IPS-15b (cell line): Measurements from ENCODE around the gene ORAI1.
"Not testable (repeated sequence)": the region's sequence is repeated elsewhere in the genome, so short reads cannot be mapped to it uniquely, and the experiment has no call there.

Experiments
- H3K27me3 ChIP-seq: one replicate; pipeline ENCODE4 v1.6.1; 2013; ENCODE audit warnings: low read length; ENCODE audit not compliant: control insufficient read depth, insufficient read depth
- H3K36me3 ChIP-seq: one replicate; pipeline ENCODE4 v1.6.1; 2013; ENCODE audit warnings: low read length; ENCODE audit not compliant: control insufficient read depth, insufficient read depth
- H3K4me1 ChIP-seq: one replicate; pipeline ENCODE4 v1.6.1; 2013; ENCODE audit warnings: mild to moderate bottlenecking, low read length; ENCODE audit not compliant: control insufficient read depth, insufficient read depth
- H3K4me3 ChIP-seq: one replicate; pipeline ENCODE4 v1.5.1; 2013; ENCODE audit warnings: low read depth, low read length
- H3K9ac ChIP-seq: one replicate; pipeline ENCODE4 v1.6.1; 2013; ENCODE audit warnings: low read depth, mild to moderate bottlenecking, low read length
- H3K9me3 ChIP-seq: one replicate; pipeline ENCODE4 v1.6.1; 2013; ENCODE audit warnings: mild to moderate bottlenecking, low read length; ENCODE audit not compliant: control insufficient read depth, insufficient read depth

ORAI1 gene

GRCh38 chr12:121583334-121583661 is 43.0 kb upstream of the ORAI1 start:
- not testable (repeated sequence) for H3K9me3 ChIP-seq, H3K27me3 ChIP-seq, H3K36me3 ChIP-seq
- H3K9ac ChIP-seq: peak overlapping the region; percentile 65
- H3K4me3 ChIP-seq: peak overlapping the region; percentile 96
- H3K4me1 ChIP-seq: peaks cover 13% of the 10 kb centered on the region

- not testable (repeated sequence) for H3K4me3 ChIP-seq, H3K27me3 ChIP-seq, H3K36me3 ChIP-seq, H3K9me3 ChIP-seq, H3K9ac ChIP-seq
- H3K4me1 ChIP-seq: peaks cover 13% of the 10 kb centered on the region
Measured at GRCh38 chr12:121584885-121585284, 41.4 kb upstream of the ORAI1 start.

GRCh38 chr12:121590476-121591143 is 35.7 kb upstream of the ORAI1 start:
- Histone ChIP-seq H3K9me3 (no peaks in the 10 kb centered on the region), H3K27me3 (no peaks in the 10 kb centered on the region), H3K9ac (peak overlapping the region; percentile 14), H3K36me3 (peaks cover 4% of the 10 kb centered on the region), H3K4me3 (no peak overlapping the region), H3K4me1 (peaks cover 7% of the 10 kb centered on the region)

GRCh38 chr12:121592320-121592719 is 34.0 kb upstream of the ORAI1 start:
- no peaks in the 10 kb centered on the region for H3K27me3 ChIP-seq
- no peak overlapping the region for H3K4me3 ChIP-seq
- H3K36me3 ChIP-seq: peaks cover 6% of the 10 kb centered on the region
- H3K4me1 ChIP-seq: peaks cover 5% of the 10 kb centered on the region
- no peaks in the 10 kb centered on the region for H3K9me3 ChIP-seq
- no peak overlapping the region for H3K9ac ChIP-seq

- Histone ChIP-seq H3K9me3 (no peaks in the 10 kb centered on the region), H3K27me3 (no peaks in the 10 kb centered on the region), H3K36me3 (peaks cover 6% of the 10 kb centered on the region), H3K4me1 (peaks cover 2% of the 10 kb centered on the region), H3K9ac (no peak overlapping the region), H3K4me3 (no peak overlapping the region)
Measured at GRCh38 chr12:121595520-121595919, 30.8 kb upstream of the ORAI1 start.

DNA sequence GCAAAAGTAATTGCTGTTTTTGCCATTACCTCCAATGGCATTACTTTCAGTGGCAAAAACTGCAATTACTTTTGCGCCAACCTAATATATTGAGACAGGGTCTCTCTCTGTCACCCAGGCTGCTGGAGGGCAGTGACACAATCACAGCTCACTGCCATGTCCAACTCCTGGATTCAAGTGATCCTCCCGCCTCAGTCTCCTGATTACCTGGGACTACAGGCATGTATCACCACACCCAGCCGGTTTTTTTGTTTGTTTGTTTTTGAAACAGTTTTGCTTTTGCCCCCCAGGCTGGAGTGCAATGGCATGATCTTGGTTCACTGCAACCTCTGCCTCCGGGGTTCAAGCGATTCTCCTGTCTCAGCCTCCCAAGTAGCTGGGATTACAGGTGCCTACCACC is 29.8 kb upstream of the ORAI1 start:
- Histone ChIP-seq H3K9me3 (no peaks in the 10 kb centered on the region), H3K4me1 (no peaks in the 10 kb centered on the region), H3K4me3 (no peak overlapping the region), H3K36me3 (peaks cover 6% of the 10 kb centered on the region), H3K9ac (no peak overlapping the region), H3K27me3 (no peaks in the 10 kb centered on the region)

DNA sequence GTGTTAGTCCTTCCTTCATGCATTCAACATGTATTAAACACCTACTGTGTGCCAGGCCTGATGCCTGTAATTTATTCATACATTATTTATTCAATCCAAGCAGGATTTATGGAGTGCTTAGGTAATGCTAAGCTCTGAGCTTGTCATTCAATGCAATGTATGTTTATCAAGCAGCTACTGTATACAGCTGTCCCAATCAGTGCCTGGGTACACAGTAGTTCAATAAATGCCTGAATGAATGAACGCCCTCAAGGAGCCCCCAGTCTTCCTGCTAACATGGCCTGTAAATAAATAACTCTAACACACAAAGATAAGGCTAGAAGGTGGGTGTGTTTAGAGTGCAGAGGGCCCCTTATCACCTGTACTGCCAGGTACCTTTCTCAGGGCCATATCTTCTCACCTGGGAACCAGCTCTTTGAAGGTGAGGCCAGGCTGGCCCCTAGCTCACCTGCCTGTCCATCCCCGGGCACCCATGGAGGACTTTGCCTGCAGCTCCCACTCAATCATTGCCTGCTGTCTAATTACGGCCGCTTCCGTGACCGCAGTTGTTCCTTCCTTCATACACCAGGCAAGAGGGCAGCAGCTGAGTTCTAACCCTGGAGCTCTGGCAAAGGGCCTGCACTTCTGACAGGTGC is 25.5 kb upstream of the ORAI1 start:
- no peaks in the 10 kb centered on the region for H3K9me3 ChIP-seq
- no peaks in the 10 kb centered on the region for H3K36me3 ChIP-seq
- no peak overlapping the region for H3K9ac ChIP-seq
- H3K4me1 ChIP-seq: no peaks in the 10 kb centered on the region
- no peak overlapping the region for H3K4me3 ChIP-seq
- no peaks in the 10 kb centered on the region for H3K27me3 ChIP-seq

DNA sequence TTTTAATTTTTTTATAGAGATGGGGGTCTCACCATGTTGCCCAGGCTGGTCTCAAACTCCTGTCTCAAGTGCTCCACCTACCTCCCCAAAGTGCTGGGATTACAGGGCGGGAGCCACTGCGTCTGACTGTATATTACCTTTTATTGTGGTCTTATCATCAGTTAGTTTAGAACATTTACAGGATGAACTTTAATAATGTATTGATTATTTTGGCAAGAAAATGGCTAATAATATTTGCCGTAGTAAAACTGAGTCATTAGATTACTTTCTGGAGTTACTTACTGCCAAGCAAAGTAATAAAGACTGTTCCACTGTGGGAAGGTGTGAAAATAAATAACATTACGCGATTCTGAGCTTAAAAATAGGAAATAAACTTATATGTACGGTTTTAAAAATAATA is 23.6 kb upstream of the ORAI1 start:
- H3K4me1 ChIP-seq: no peaks in the 10 kb centered on the region
- no peaks in the 10 kb centered on the region for H3K36me3 ChIP-seq
- H3K9me3 ChIP-seq: no peaks in the 10 kb centered on the region
- no peak overlapping the region for H3K9ac ChIP-seq
- H3K4me3 ChIP-seq: no peak overlapping the region
- H3K27me3 ChIP-seq: no peaks in the 10 kb centered on the region

DNA sequence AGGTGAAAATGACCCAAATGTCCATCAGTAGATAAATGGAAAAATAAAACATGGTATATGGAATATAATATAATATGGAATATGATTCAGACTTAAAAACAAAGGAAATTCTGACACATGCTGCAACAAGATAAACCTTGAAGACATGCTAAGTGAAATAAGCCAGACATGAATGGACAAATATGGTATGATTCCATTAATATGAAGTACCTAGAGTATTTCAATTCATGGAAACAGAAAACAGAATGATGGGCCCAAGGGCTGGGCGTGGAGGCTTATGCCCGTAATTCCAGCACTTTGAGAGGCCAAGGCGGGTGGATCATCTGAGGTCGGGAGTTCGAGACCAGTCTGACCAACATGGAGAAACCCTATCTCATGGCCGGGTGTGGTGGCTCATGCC is 22.7 kb upstream of the ORAI1 start:
- Histone ChIP-seq H3K9me3 (no peaks in the 10 kb centered on the region), H3K4me1 (no peaks in the 10 kb centered on the region), H3K36me3 (peaks cover 2% of the 10 kb centered on the region), H3K4me3 (no peak overlapping the region), H3K27me3 (no peaks in the 10 kb centered on the region), H3K9ac (no peak overlapping the region)

GRCh38 chr12:121608301-121608700 is 18.0 kb upstream of the ORAI1 start:
- no peaks in the 10 kb centered on the region for H3K27me3 ChIP-seq
- no peaks in the 10 kb centered on the region for H3K9me3 ChIP-seq
- peaks cover 3% of the 10 kb centered on the region for H3K36me3 ChIP-seq
- no peaks in the 10 kb centered on the region for H3K4me1 ChIP-seq
- H3K9ac ChIP-seq: no peak overlapping the region
- no peak overlapping the region for H3K4me3 ChIP-seq

DNA sequence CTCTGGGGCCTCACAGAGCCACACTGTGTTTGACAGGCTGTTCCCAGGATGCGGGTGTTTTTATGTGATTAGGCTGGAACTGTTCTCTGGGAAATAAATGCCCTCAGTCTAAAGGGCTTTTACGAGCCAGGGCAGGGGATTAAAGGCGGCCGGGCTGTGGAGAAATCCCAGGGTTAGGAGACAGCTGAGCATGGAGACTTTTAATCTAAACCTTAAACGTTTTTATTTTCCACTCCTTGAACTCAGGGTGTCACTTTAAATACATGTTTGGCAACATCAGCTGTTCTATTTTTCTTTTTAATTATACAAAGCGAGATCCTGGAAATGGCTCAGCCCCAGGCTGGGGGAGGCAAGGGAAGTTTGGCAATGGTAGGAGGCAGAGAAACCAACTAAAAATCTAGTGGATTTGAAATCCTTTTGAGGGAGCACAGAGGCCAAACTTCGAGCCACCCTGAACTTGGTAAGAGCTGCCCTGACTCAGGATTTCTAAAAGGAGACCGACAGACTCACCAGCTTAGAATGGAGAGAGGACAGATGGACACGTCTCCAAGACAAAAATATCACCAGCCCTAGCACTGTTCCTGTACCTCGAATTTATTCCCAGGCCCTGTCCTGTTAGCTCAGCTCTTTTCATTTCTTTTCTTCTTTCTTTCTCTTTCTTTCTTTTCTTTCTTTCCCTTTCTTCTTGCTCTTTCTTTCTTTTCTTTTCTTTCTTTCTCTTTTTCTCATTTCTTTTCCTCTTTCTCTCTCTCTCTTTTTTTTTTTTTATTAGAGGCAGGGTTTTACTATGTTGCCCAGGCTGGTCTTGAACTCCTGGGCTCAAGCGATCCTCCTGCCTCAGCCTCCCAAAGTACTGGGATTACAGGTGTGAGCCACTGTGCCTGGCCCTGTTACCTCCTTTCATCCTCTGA is 15.8 kb upstream of the ORAI1 start:
- H3K9ac ChIP-seq: no peak overlapping the region
- H3K9me3 ChIP-seq: no peaks in the 10 kb centered on the region
- no peak overlapping the region for H3K4me3 ChIP-seq
- H3K27me3 ChIP-seq: no peaks in the 10 kb centered on the region
- no peaks in the 10 kb centered on the region for H3K4me1 ChIP-seq
- H3K36me3 ChIP-seq: peaks cover 3% of the 10 kb centered on the region

DNA sequence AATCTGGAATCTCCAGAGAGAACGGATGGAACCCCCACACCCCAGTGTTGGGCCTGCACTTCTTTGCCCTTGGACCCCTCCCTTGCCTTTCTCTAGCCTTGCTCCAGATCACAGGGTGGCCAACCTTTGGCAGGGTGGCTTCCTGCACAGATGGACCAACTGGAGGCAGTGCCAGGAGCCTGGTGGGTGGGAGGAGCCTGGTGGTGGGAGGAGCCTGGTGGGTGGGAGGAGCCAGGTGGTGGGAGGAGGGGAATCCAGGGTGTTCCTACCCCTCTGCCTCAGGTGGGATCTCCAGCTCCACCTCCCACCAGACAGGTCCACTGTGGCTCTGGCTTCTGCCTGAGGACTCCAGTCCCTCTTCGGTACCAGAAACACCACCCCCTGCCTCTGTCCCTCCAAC is 15.0 kb upstream of the ORAI1 start:
- Histone ChIP-seq H3K27me3 (no peaks in the 10 kb centered on the region), H3K4me1 (no peaks in the 10 kb centered on the region), H3K4me3 (no peak overlapping the region), H3K9me3 (no peaks in the 10 kb centered on the region), H3K36me3 (peaks cover 3% of the 10 kb centered on the region), H3K9ac (no peak overlapping the region)
